Endothelial cell (in vitro differentiated cells): Measurements from ENCODE around the gene DIP2C. TPM values are rescaled to one million over a fixed set of nuclear protein-coding genes. Genes with fewer than 3 reads are reported as not detected.
"Not testable (repeated sequence)": the region's sequence is repeated elsewhere in the genome, so short reads cannot be mapped to it uniquely, and the experiment has no call there.

Experiments used
- DNase-seq: peaks from one replicate; pipeline ENCODE4 v3.0.0; 2021; ENCODE audit warnings: low spot score
- H3K27ac Mint-ChIP-seq: one replicate; pipeline ENCODE4 v1.8.0; 2021; ENCODE audit warnings: mixed read lengths, inconsistent platforms; ENCODE audit not compliant: unreplicated experiment
- H3K27me3 Mint-ChIP-seq: one replicate; pipeline ENCODE4 v1.8.0; 2021; ENCODE audit warnings: mild to moderate bottlenecking, moderate library complexity, mixed read lengths, inconsistent platforms; ENCODE audit not compliant: unreplicated experiment
- H3K36me3 Mint-ChIP-seq: one replicate; pipeline ENCODE4 v1.8.0; 2021; ENCODE audit warnings: mild to moderate bottlenecking, low read depth, mixed read lengths, inconsistent platforms; ENCODE audit not compliant: unreplicated experiment
- H3K4me1 Mint-ChIP-seq: one replicate; pipeline ENCODE4 v1.8.0; 2021; ENCODE audit warnings: mild to moderate bottlenecking, mixed read lengths, inconsistent platforms; ENCODE audit not compliant: unreplicated experiment
- H3K4me3 Mint-ChIP-seq: one replicate; pipeline ENCODE4 v1.8.0; 2021; ENCODE audit warnings: mild to moderate bottlenecking, mixed read lengths, inconsistent platforms; ENCODE audit not compliant: unreplicated experiment
- H3K9me3 Mint-ChIP-seq: one replicate; pipeline ENCODE4 v1.8.0; 2021; ENCODE audit warnings: mixed read lengths, inconsistent platforms; ENCODE audit not compliant: unreplicated experiment
- CTCF ChIP-seq: fragments of 200-600 bp; sonication (generic); IDR thresholded peaks from one replicate; pipeline ENCODE4 v1.5.0; 2021; ENCODE audit warnings: antibody characterized with exemption; ENCODE audit not compliant: unreplicated experiment
- total RNA-seq: library from RNA; stranded (reverse); fragmentation: NEBNext Ultra II Directional; extraction: Animal tissue kit (Norgen Biotek cat#: 25700); gene quantifications from one replicate; pipeline ENCODE4 v1.2.1, GENCODE V29; 2021; ENCODE audit not compliant: unreplicated experiment

Gene DIP2C
- total RNA-seq, 1 donor from 2014 or later, result 13.1 TPM

- Mint-ChIP-seq H3K4me1 (peaks cover 32% of the 10 kb centered on the region), H3K36me3 (no peaks in the 10 kb centered on the region), H3K9me3 (no peaks in the 10 kb centered on the region), H3K27ac (no peak overlapping the region), H3K27me3 (peaks cover 2% of the 10 kb centered on the region), H3K4me3 (no peak overlapping the region)
- no peak for TF ChIP-seq CTCF
- DNase-seq, result no peak
These were observed 89.7 kb downstream of the DIP2C start for GRCh38 chr10:599767-600166.

- H3K4me1 Mint-ChIP-seq, result peaks cover 32% of the 10 kb centered on the region
- peak overlapping the region; percentile 57 for H3K27ac Mint-ChIP-seq
- no peak overlapping the region for H3K4me3 Mint-ChIP-seq
- H3K36me3 Mint-ChIP-seq, result no peaks in the 10 kb centered on the region
- H3K27me3 Mint-ChIP-seq, result peaks cover 2% of the 10 kb centered on the region
- no peak for TF ChIP-seq CTCF
- no peaks in the 10 kb centered on the region for H3K9me3 Mint-ChIP-seq
- no peak for DNase-seq
These were observed 90.9 kb downstream of the DIP2C start for GRCh38 chr10:598415-599170.

GRCh38 chr10:597976-598375, 91.5 kb downstream of the DIP2C start:
- Mint-ChIP-seq H3K4me1 (peaks cover 34% of the 10 kb centered on the region), H3K4me3 (no peak overlapping the region), H3K36me3 (no peaks in the 10 kb centered on the region), H3K9me3 (no peaks in the 10 kb centered on the region), H3K27ac (no peak overlapping the region), H3K27me3 (peaks cover 2% of the 10 kb centered on the region)
- DNase-seq, result no peak
- TF ChIP-seq CTCF, result no peak

- Mint-ChIP-seq H3K27me3 (peaks cover 2% of the 10 kb centered on the region), H3K9me3 (no peaks in the 10 kb centered on the region), H3K27ac (no peak overlapping the region), H3K4me3 (no peak overlapping the region), H3K4me1 (peaks cover 27% of the 10 kb centered on the region), H3K36me3 (no peaks in the 10 kb centered on the region)
- no peak for DNase-seq
- TF ChIP-seq CTCF, result no peak
These were observed 92.6 kb downstream of the DIP2C start for GRCh38 chr10:596725-597345.

- H3K27ac Mint-ChIP-seq, DNase-seq, H3K9me3 Mint-ChIP-seq, H3K36me3 Mint-ChIP-seq, H3K27me3 Mint-ChIP-seq, H3K4me3 Mint-ChIP-seq: not testable (repeated sequence)
- H3K4me1 Mint-ChIP-seq, result peaks cover 29% of the 10 kb centered on the region
These were observed 93.3 kb downstream of the DIP2C start for GRCh38 chr10:596131-596530.
